SK-N-SH treated with all-trans-retinoic acid at 6 μM for 48 hours (cell line): ENCODE measurements around the gene PTPRD.
"Not testable (repeated sequence)": the region's sequence is repeated elsewhere in the genome, so short reads cannot be mapped to it uniquely, and the experiment has no call there.

Experiments
- ATAC-seq: fragments of 200-7000 bp; cut with Tn5 transposase; 3 replicates; pipeline ENCODE4 v1.9.1; 2020; ENCODE audit warnings: mild to moderate bottlenecking, moderate library complexity
- ARNTL ChIP-seq: fragments of 450-650 bp; formaldehyde crosslinking; IDR thresholded peaks from 2 replicates; pipeline ENCODE4 v1.5.0; 2020; ENCODE audit warnings: low read depth, mild to moderate bottlenecking, moderate library complexity, borderline replicate concordance
- BACH2 ChIP-seq: fragments of 250-450 bp; sonication (Bioruptor Pico); IDR thresholded peaks from 2 replicates; pipeline ENCODE4 v1.9.0; 2021; ENCODE audit warnings: mild to moderate bottlenecking, borderline replicate concordance
- CREB5 ChIP-seq: fragments of 250-450 bp; sonication (Bioruptor Pico); IDR thresholded peaks from 2 replicates; pipeline ENCODE4 v1.5.1; 2020; ENCODE audit warnings: low read depth, mild to moderate bottlenecking, moderate library complexity
- CSDC2 ChIP-seq: fragments of 250-450 bp; sonication (Bioruptor Pico); IDR thresholded peaks from 2 replicates; pipeline ENCODE4 v1.5.0; 2020; ENCODE audit warnings: mild to moderate bottlenecking, moderate library complexity
- ESRRG ChIP-seq: fragments of 250-450 bp; sonication (Bioruptor Pico); IDR thresholded peaks from 2 replicates; pipeline ENCODE4 v1.6.1; 2021; ENCODE audit warnings: mild to moderate bottlenecking
- GLIS3 ChIP-seq: fragments of 250-450 bp; sonication (Bioruptor Pico); IDR thresholded peaks from 2 replicates; pipeline ENCODE4 v1.5.0; 2020; ENCODE audit warnings: mild to moderate bottlenecking, moderate library complexity
- ISL1 ChIP-seq: fragments of 250-450 bp; sonication (Bioruptor Pico); IDR thresholded peaks from 2 replicates; pipeline ENCODE4 v2.1.2; 2022; ENCODE audit warnings: mild to moderate bottlenecking, moderate library complexity
- OSR1 ChIP-seq: fragments of 250-450 bp; sonication (Bioruptor Pico); IDR thresholded peaks from 2 replicates; pipeline ENCODE4 v1.8.0; 2022; ENCODE audit warnings: moderate library complexity, mild to moderate bottlenecking, inconsistent platforms
- PPARA ChIP-seq: fragments of 250-450 bp; sonication (Bioruptor Pico); IDR thresholded peaks from 2 replicates; pipeline ENCODE4 v1.5.0; 2020; ENCODE audit warnings: mild to moderate bottlenecking, borderline replicate concordance
- RARB ChIP-seq: fragments of 250-450 bp; sonication (Bioruptor Pico); IDR thresholded peaks from 2 replicates; pipeline ENCODE4 v1.8.0; 2021; ENCODE audit warnings: mild to moderate bottlenecking, moderate library complexity
- SNAI2 ChIP-seq: fragments of 250-450 bp; sonication (Bioruptor Pico); IDR thresholded peaks from 2 replicates; pipeline ENCODE4 v1.5.0; 2020; ENCODE audit warnings: mild to moderate bottlenecking, moderate library complexity
- TCF4 ChIP-seq: fragments of 250-450 bp; sonication (Bioruptor Pico); IDR thresholded peaks from 2 replicates; pipeline ENCODE4 v1.8.0; 2021; ENCODE audit warnings: mild to moderate bottlenecking, moderate library complexity, borderline replicate concordance
- TOX ChIP-seq: fragments of 250-450 bp; sonication (Bioruptor Pico); IDR thresholded peaks from 2 replicates; pipeline ENCODE4 v1.8.0; 2021; ENCODE audit warnings: mild to moderate bottlenecking, moderate library complexity, borderline replicate concordance
- ZC3H10 ChIP-seq: fragments of 250-450 bp; sonication (Bioruptor Pico); IDR thresholded peaks from 2 replicates; pipeline ENCODE4 v1.5.1; 2021; ENCODE audit warnings: mild to moderate bottlenecking, moderate library complexity
- ZFP3 ChIP-seq: fragments of 250-450 bp; sonication (Bioruptor Pico); IDR thresholded peaks from 2 replicates; pipeline ENCODE4 v1.5.0; 2020; ENCODE audit warnings: mild to moderate bottlenecking, moderate library complexity
- ZFP30 ChIP-seq: fragments of 450-650 bp; formaldehyde crosslinking; IDR thresholded peaks from 2 replicates; pipeline ENCODE4 v1.5.0; 2022; ENCODE audit warnings: mild to moderate bottlenecking, moderate library complexity
- ZNF565 ChIP-seq: fragments of 450-650 bp; formaldehyde crosslinking; conservative IDR thresholded peaks from 2 replicates; pipeline ENCODE4 v1.5.0; 2020; ENCODE audit warnings: low read depth, mild to moderate bottlenecking, moderate library complexity
- ZNF70 ChIP-seq: fragments of 450-650 bp; formaldehyde crosslinking; IDR thresholded peaks from 2 replicates; pipeline ENCODE4 v1.5.0; 2020; ENCODE audit warnings: mild to moderate bottlenecking, moderate library complexity
- ZNF8 ChIP-seq: fragments of 450-650 bp; formaldehyde crosslinking; IDR thresholded peaks from 2 replicates; pipeline ENCODE4 v1.5.0; 2020; ENCODE audit warnings: mild to moderate bottlenecking, moderate library complexity
- TF ChIP-seq, protein P1 (sequence below): fragments of 250-450 bp; sonication (Bioruptor Pico); IDR thresholded peaks from 2 replicates; pipeline ENCODE4 v1.5.0; 2020; ENCODE audit warnings: mild to moderate bottlenecking, moderate library complexity
- TF ChIP-seq, protein P2 (sequence below): fragments of 250-450 bp; sonication (Bioruptor Pico); IDR thresholded peaks from 2 replicates; pipeline ENCODE4 v1.5.1; 2021; ENCODE audit warnings: mild to moderate bottlenecking, moderate library complexity
- TF ChIP-seq, protein P3 (sequence below): fragments of 250-450 bp; sonication (Bioruptor Pico); IDR thresholded peaks from 2 replicates; pipeline ENCODE4 v1.8.0; 2021; ENCODE audit warnings: low read depth, mild to moderate bottlenecking, moderate library complexity, borderline replicate concordance
- TF ChIP-seq, protein P4 (sequence below): fragments of 250-450 bp; sonication (Bioruptor Pico); IDR thresholded peaks from 2 replicates; pipeline ENCODE4 v1.8.0; 2020; ENCODE audit warnings: mild to moderate bottlenecking, moderate library complexity, borderline replicate concordance

Gene PTPRD

GRCh38 chr9:9931464-9931863 is 681.3 kb downstream of the PTPRD start:
- not testable (repeated sequence) for ATAC-seq

- no peak for ATAC-seq
- TF ChIP-seq PPARA (CRISPR knock-in tag) (no peak), ZFP3 (no peak), OSR1 (CRISPR knock-in tag) (no peak), ZNF565 (CRISPR knock-in tag) (no peak), CSDC2 (CRISPR knock-in tag) (no peak), ZFP30 (CRISPR knock-in tag) (no peak), ZNF8 (CRISPR knock-in tag) (no peak), TOX (CRISPR knock-in tag) (no peak), GLIS3 (no peak), ARNTL (CRISPR knock-in tag) (no peak), ZC3H10 (CRISPR knock-in tag) (no peak)
Observed at GRCh38 chr9:9924376-9924775, 688.4 kb downstream of the PTPRD start.

- no peak for ATAC-seq
- no peak for TF ChIP-seq ISL1 (CRISPR knock-in tag)
- no peak for TF ChIP-seq ZNF8 (CRISPR knock-in tag)
- TF ChIP-seq RARB (CRISPR knock-in tag), result no peak
- TF ChIP-seq ZFP30 (CRISPR knock-in tag), result no peak
- TF ChIP-seq CSDC2 (CRISPR knock-in tag), result no peak
- TF ChIP-seq, protein P1, sequence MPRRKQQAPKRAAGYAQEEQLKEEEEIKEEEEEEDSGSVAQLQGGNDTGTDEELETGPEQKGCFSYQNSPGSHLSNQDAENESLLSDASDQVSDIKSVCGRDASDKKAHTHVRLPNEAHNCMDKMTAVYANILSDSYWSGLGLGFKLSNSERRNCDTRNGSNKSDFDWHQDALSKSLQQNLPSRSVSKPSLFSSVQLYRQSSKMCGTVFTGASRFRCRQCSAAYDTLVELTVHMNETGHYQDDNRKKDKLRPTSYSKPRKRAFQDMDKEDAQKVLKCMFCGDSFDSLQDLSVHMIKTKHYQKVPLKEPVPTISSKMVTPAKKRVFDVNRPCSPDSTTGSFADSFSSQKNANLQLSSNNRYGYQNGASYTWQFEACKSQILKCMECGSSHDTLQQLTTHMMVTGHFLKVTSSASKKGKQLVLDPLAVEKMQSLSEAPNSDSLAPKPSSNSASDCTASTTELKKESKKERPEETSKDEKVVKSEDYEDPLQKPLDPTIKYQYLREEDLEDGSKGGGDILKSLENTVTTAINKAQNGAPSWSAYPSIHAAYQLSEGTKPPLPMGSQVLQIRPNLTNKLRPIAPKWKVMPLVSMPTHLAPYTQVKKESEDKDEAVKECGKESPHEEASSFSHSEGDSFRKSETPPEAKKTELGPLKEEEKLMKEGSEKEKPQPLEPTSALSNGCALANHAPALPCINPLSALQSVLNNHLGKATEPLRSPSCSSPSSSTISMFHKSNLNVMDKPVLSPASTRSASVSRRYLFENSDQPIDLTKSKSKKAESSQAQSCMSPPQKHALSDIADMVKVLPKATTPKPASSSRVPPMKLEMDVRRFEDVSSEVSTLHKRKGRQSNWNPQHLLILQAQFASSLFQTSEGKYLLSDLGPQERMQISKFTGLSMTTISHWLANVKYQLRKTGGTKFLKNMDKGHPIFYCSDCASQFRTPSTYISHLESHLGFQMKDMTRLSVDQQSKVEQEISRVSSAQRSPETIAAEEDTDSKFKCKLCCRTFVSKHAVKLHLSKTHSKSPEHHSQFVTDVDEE (CRISPR knock-in tag), result no peak
- TF ChIP-seq SNAI2 (CRISPR knock-in tag), result no peak
- TF ChIP-seq ZNF70 (CRISPR knock-in tag), result no peak
- no peak for TF ChIP-seq ZFP3
- no peak for TF ChIP-seq ARNTL (CRISPR knock-in tag)
- no peak for TF ChIP-seq ZNF565 (CRISPR knock-in tag)
- TF ChIP-seq BACH2 (CRISPR knock-in tag), result no peak
- TF ChIP-seq, protein P2, sequence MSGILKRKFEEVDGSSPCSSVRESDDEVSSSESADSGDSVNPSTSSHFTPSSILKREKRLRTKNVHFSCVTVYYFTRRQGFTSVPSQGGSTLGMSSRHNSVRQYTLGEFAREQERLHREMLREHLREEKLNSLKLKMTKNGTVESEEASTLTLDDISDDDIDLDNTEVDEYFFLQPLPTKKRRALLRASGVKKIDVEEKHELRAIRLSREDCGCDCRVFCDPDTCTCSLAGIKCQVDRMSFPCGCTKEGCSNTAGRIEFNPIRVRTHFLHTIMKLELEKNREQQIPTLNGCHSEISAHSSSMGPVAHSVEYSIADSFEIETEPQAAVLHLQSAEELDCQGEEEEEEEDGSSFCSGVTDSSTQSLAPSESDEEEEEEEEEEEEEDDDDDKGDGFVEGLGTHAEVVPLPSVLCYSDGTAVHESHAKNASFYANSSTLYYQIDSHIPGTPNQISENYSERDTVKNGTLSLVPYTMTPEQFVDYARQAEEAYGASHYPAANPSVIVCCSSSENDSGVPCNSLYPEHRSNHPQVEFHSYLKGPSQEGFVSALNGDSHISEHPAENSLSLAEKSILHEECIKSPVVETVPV, result no peak
- TF ChIP-seq OSR1 (CRISPR knock-in tag), result no peak
Observed at GRCh38 chr9:9921805-9922204, 691.0 kb downstream of the PTPRD start.

DNA sequence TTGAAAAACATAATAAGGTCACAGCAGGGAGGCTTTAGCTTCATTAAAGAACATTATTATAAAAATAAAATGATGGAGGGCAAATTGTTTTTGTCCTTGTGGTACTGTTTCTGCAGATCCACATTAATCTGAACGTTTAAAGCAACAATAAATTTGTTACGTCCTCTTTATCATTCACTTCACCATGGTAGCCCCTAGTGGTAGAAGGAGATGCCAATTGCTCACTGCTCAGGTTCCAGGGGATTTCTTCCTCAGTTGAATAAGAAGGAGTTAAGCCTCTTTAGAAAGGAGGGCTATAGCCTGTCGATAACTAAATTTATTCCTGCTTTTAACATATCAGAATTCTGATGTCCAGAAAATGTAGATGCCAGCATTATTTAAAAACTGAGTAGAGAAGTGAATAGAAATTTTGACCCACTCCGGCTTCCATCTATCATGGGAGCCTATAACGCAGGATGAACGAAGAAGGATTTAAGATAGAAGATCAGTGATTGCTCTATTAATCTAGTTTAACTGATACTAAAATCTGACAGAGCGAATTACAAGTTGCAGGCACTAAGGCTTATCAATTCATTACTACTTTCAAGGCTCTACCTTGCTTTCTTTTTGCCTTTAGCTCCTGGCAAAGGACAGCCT is 692.3 kb downstream of the PTPRD start:
- TF ChIP-seq ZNF70 (CRISPR knock-in tag) (no peak), SNAI2 (CRISPR knock-in tag) (no peak), ESRRG (CRISPR knock-in tag) (no peak), OSR1 (CRISPR knock-in tag) (no peak), ISL1 (CRISPR knock-in tag) (no peak), ZNF8 (CRISPR knock-in tag) (no peak), PPARA (CRISPR knock-in tag) (no peak), RARB (CRISPR knock-in tag) (no peak), ZFP30 (CRISPR knock-in tag) (no peak), ZNF565 (CRISPR knock-in tag) (no peak), CSDC2 (CRISPR knock-in tag) (no peak), ZC3H10 (CRISPR knock-in tag) (no peak), GLIS3 (no peak), BACH2 (CRISPR knock-in tag) (no peak), CREB5 (CRISPR knock-in tag) (no peak), TCF4 (no peak), ARNTL (CRISPR knock-in tag) (no peak)
- TF ChIP-seq, protein P3, sequence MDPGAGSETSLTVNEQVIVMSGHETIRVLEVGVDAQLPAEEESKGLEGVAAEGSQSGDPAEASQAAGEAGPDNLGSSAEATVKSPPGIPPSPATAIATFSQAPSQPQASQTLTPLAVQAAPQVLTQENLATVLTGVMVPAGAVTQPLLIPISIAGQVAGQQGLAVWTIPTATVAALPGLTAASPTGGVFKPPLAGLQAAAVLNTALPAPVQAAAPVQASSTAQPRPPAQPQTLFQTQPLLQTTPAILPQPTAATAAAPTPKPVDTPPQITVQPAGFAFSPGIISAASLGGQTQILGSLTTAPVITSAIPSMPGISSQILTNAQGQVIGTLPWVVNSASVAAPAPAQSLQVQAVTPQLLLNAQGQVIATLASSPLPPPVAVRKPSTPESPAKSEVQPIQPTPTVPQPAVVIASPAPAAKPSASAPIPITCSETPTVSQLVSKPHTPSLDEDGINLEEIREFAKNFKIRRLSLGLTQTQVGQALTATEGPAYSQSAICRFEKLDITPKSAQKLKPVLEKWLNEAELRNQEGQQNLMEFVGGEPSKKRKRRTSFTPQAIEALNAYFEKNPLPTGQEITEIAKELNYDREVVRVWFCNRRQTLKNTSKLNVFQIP, result no peak
- TF ChIP-seq, protein P4, sequence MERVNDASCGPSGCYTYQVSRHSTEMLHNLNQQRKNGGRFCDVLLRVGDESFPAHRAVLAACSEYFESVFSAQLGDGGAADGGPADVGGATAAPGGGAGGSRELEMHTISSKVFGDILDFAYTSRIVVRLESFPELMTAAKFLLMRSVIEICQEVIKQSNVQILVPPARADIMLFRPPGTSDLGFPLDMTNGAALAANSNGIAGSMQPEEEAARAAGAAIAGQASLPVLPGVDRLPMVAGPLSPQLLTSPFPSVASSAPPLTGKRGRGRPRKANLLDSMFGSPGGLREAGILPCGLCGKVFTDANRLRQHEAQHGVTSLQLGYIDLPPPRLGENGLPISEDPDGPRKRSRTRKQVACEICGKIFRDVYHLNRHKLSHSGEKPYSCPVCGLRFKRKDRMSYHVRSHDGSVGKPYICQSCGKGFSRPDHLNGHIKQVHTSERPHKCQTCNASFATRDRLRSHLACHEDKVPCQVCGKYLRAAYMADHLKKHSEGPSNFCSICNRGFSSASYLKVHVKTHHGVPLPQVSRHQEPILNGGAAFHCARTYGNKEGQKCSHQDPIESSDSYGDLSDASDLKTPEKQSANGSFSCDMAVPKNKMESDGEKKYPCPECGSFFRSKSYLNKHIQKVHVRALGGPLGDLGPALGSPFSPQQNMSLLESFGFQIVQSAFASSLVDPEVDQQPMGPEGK, result no peak
- TF ChIP-seq, protein P2, result no peak
- ATAC-seq, result no peak
